CD4-positive, alpha-beta T cell treated with Interleukin-2 at 100 ng/mL for 4 hours (primary cell): ENCODE data around the gene BLM.
"Not testable (repeated sequence)": the region's sequence is repeated elsewhere in the genome, so short reads cannot be mapped to it uniquely, and the experiment has no call there.

ENCODE experiments used
- DNase-seq: peaks from one replicate; pipeline ENCODE4 v3.0.0-alpha.2; 2020; ENCODE audit warnings: low spot score

BLM gene

GRCh38 chr15:90822204-90822955 is 105.2 kb downstream of the BLM start:
- no peak for DNase-seq

- DNase-seq, result no peak
These were observed 106.4 kb downstream of the BLM start for GRCh38 chr15:90823455-90823974.

- DNase-seq, result not testable (repeated sequence)
These were observed 108.2 kb downstream of the BLM start for GRCh38 chr15:90825115-90825899.

GRCh38 chr15:90826206-90826885 is 109.2 kb downstream of the BLM start:
- not testable (repeated sequence) for DNase-seq

- DNase-seq, result no peak
These were observed 109.8 kb downstream of the BLM start for GRCh38 chr15:90826886-90827435.

- no peak for DNase-seq
These were observed 111.0 kb downstream of the BLM start for GRCh38 chr15:90828111-90828510.

DNA sequence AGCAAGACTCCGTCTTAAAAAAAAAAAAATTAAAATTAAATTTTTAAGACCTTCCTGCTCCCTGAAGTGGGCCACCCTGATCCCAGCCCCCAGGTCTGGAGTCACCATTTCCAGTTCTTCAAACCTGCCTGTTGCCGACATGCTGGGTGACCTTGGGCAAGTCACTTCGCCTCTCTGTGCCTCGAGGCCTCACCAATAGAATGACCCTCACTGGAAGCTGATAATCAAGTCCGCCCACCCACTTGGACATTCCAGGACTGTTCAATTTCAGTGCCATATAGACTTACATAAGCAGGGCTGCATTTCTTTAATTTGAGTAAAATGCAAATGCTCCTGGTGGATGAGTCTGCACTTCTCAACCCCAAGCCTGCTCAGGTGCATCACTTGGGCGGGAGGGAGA is 112.0 kb downstream of the BLM start:
- no peak for DNase-seq

DNA sequence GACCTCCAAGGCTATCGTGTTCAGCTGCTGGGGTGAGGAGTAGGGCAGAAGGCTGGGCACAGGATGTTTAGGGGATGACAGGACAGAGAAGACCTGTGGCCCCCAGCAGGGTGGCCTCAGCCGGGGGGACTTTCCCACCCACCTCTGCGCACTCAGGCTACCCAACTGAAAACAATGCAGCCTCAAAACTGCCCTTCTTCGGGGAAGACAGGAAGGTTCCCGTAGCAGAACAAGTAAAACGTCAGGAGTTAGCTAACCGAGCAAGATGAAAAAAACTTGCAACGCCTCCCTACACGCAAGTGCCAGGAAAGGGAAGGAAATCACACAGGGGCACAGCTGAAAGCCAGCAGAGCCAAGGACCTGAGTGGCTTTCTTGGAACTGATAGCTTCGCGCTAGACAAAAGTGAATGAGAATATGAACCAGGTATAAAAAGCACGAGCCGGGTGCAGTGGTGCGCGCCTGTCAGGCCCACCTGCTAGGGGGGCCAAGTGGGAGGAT is 112.8 kb downstream of the BLM start:
- DNase-seq, result peak; percentile 29

GRCh38 chr15:90834626-90835025 is 117.5 kb downstream of the BLM start:
- DNase-seq, result no peak

- no peak for DNase-seq
These were observed 119.2 kb downstream of the BLM start for GRCh38 chr15:90836296-90836871.

DNA sequence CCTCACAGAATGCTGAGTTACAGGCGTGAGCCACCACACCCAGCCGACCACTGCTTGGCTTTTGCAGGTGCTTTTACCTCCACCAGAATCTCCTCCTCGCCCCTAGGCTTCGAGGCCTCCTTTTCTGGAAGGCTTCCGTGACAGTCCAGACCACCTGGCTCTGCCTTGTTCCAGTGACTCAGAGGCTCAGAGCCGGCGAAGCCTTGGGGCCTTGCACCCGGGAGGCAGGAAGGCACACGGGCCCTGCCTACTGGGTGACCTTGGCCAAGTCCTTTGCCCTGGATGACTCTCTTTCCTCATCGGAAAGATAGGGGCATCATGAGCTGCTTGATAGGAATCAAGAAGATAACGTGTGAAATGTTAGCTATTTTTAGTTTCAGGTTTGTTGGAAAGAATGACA is 119.9 kb downstream of the BLM start:
- no peak for DNase-seq

- DNase-seq, result peak; percentile 82
These were observed 121.0 kb downstream of the BLM start for GRCh38 chr15:90838139-90838538.

DNA sequence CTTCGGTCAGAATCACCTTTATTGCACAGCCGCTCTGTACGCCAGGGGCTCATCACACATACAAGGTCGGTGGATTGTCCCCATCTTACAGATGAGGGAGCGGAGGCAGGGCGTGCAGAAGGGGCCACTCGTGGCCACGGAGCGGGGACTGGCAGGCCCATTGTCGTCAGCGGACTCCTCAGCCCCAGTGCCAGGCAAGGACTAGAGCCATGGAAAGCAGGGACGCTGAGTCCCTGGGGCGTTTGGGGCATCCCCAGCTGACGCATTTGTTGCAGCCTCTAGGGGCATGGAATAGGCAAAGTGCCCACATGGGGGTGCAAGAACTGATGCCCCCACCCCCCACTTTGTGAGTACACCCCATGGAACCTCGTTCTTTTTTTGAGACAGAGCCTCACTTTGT is 121.4 kb downstream of the BLM start:
- DNase-seq, result no peak

DNA sequence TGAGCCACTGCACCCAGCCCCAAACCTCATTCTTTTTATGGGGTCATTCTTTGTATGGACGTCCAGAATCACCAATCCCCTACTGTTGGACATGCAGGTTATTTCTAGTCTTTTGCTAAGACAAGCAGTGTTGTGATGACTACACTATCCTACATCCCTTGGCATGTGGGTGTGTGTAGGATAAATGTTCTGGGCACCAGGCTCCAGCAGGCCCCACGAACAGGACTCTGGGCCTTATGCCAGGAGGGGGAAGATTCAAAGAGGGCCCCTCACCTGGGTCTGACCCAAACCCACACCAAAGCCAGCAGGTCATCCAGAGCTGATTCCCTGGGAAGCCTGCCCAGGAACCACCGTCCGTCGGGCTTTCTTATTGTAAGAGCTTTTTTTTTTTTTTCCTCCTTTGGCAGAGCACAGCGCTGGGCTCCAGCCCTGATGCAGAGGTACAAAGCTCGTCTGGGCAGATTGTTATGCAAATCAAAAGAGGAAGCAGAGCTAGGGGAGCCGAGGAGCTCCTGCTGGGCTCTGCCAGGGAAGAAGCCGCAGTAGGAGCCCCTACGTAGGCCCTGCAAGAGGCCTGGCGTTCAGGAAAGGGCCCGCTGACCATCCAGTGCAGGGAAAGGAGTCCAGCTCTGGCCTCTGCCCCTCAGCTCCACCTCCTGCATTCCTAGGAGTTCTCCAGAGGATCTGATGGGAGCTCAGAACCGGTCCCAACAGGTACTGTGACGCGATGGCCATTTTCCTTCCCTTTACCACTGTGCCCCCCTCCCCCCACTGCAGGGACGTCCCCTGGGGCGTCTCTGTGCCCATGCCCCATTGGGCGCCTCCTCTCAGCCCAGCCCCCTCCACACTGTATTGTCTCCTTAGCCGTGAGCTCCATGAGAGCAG is 122.3 kb downstream of the BLM start:
- no peak for DNase-seq

GRCh38 chr15:90840157-90840855 is 123.2 kb downstream of the BLM start:
- no peak for DNase-seq

- no peak for DNase-seq
These were observed 123.8 kb downstream of the BLM start for GRCh38 chr15:90840954-90841353.

- no peak for DNase-seq
These were observed 127.5 kb downstream of the BLM start for GRCh38 chr15:90844696-90845095.

DNA sequence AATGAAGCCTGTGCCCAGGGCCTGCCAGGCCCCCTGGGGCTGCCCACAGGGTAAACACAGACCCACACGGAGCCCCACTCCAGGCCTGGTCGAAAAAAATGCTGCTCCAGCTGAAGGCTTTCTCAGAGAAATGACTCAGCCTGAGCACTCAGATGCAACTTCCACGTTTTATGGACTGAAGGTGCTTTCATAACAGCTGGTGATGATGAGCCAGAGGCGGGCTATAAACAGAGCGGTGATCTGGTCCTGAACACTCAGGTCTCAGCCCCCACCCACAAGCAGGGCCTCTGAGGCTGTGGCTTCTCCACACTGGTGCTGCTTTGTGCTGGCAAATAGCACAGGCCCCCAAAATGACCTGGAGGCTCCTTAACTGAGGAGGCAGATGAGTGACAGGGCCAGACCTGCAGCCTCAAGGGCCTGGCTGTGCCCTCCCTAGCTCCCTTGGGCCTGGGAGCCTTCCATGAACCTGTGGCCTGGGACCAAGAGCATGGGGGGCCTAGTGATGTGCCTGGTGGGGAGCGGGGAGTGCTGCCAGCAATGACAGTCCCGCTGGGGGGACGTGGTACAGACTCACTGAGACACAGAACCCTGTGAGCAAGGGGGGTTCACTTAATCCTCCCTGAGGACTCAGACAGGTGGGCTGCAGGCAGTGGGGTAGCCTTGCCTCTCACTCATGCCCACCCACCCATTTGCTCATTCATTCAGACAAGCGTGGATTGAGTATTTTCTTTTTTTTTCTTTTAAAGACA is 128.2 kb downstream of the BLM start:
- DNase-seq, result peak; percentile 35

GRCh38 chr15:90849424-90849823 is 132.3 kb downstream of the BLM start:
- DNase-seq, result not testable (repeated sequence)
